ENCODE results near the gene HECTD2.

- TF ChIP-seq CTCF (IDR thresholded peaks at IDR 0.05; ENCODE audit: low read depth, low read length) (peak; percentile 52), EZH2phosphoT487 (IDR thresholded peaks at IDR 0.05; ENCODE audit: low read depth) (no peak)
These were observed 20.3 kb upstream of the HECTD2 start for GRCh38 chr10:91389636-91390512.
